Measurements from ENCODE around the gene DEFB121.
"Not testable (repeated sequence)": the region's sequence is repeated elsewhere in the genome, so short reads cannot be mapped to it uniquely, and the experiment has no call there.

Gene DEFB121

GRCh38 chr20:31374346-31374745, 31.7 kb downstream of the DEFB121 start:
- no peak for DNase-seq (ENCODE audit: low read depth, low spot score)
- no peak overlapping the region for H3K9ac ChIP-seq (ENCODE audit: insufficient read length)
- no peak overlapping the region for H3K27ac ChIP-seq
- no peaks in the 10 kb centered on the region for H3K9me3 ChIP-seq (ENCODE audit: low read depth, low read length)
- no peak overlapping the region for H3K4me3 ChIP-seq
- TF ChIP-seq FOXP2 (optimal IDR thresholded peaks at IDR 0.05; ENCODE audit: control extremely low read depth, extremely low read length, insufficient read depth) (no peak), EZH2 (IDR thresholded peaks at IDR 0.05) (no peak), POLR2AphosphoS5 (IDR thresholded peaks at IDR 0.05; ENCODE audit: borderline replicate concordance, low read depth, low read length) (no peak)
- no peaks in the 10 kb centered on the region for H3K36me3 ChIP-seq (ENCODE audit: insufficient read depth, low read length)

- no peaks in the 10 kb centered on the region for H3K36me3 ChIP-seq (ENCODE audit: insufficient read depth, low read length)
- H3K9me3 ChIP-seq (ENCODE audit: low read depth, low read length): 0 out of 2 replicates have a peak, but pooled peaks cover 3% of the 10 kb centered on the region
- H3K4me3 ChIP-seq: no peak within 1 kb of the TSS
- no peak within 1 kb of the TSS for H3K9ac ChIP-seq (ENCODE audit: insufficient read length)
- H3K27ac ChIP-seq: no peak within 1 kb of the TSS
- no peak for TF ChIP-seq EZH2 (IDR thresholded peaks at IDR 0.05)
- no peak for TF ChIP-seq POLR2AphosphoS5 (IDR thresholded peaks at IDR 0.05; ENCODE audit: borderline replicate concordance, low read depth, low read length)
- no peak for TF ChIP-seq FOXP2 (optimal IDR thresholded peaks at IDR 0.05; ENCODE audit: control extremely low read depth, extremely low read length, insufficient read depth)
- DNase-seq (ENCODE audit: low read depth, low spot score): no peak
These were observed 37.7 kb downstream of the DEFB121 start, which contains the start of gene DEFB118 for GRCh38 chr20:31368301-31368700. TSS of gene DEFB118 (plus strand) at chr20:31368601. CDS start at chr20:31368651, 50 bp downstream.

- H3K27ac ChIP-seq; H3K9me3 ChIP-seq (ENCODE audit: low read depth, low read length); H3K9ac ChIP-seq (ENCODE audit: insufficient read length); H3K36me3 ChIP-seq (ENCODE audit: insufficient read depth, low read length); H3K4me3 ChIP-seq; DNase-seq (ENCODE audit: low read depth, low spot score): not testable (repeated sequence)
These were observed 41.7 kb downstream of the DEFB121 start for GRCh38 chr20:31364272-31364671.

- TF ChIP-seq EZH2 (IDR thresholded peaks at IDR 0.05) (no peak), POLR2AphosphoS5 (IDR thresholded peaks at IDR 0.05; ENCODE audit: borderline replicate concordance, low read depth, low read length) (no peak), FOXP2 (optimal IDR thresholded peaks at IDR 0.05; ENCODE audit: control extremely low read depth, extremely low read length, insufficient read depth) (no peak)
- H3K27ac ChIP-seq: no peak overlapping the region
- H3K9ac ChIP-seq (ENCODE audit: insufficient read length): no peak overlapping the region
- DNase-seq (ENCODE audit: low read depth, low spot score): no peak
- H3K36me3 ChIP-seq (ENCODE audit: insufficient read depth, low read length): no peaks in the 10 kb centered on the region
- no peak overlapping the region for H3K4me3 ChIP-seq
- 0 out of 2 replicates have a peak, but pooled peaks cover 3% of the 10 kb centered on the region for H3K9me3 ChIP-seq (ENCODE audit: low read depth, low read length)
These were observed 42.7 kb downstream of the DEFB121 start for GRCh38 chr20:31363295-31363694.

- no peak overlapping the region for H3K27ac ChIP-seq
- H3K4me3 ChIP-seq: no peak overlapping the region
- DNase-seq (ENCODE audit: low read depth, low spot score): no peak
- TF ChIP-seq EZH2 (IDR thresholded peaks at IDR 0.05) (no peak), POLR2AphosphoS5 (IDR thresholded peaks at IDR 0.05; ENCODE audit: borderline replicate concordance, low read depth, low read length) (no peak), FOXP2 (optimal IDR thresholded peaks at IDR 0.05; ENCODE audit: control extremely low read depth, extremely low read length, insufficient read depth) (no peak)
- no peaks in the 10 kb centered on the region for H3K9me3 ChIP-seq (ENCODE audit: low read depth, low read length)
- no peak overlapping the region for H3K9ac ChIP-seq (ENCODE audit: insufficient read length)
- no peaks in the 10 kb centered on the region for H3K36me3 ChIP-seq (ENCODE audit: insufficient read depth, low read length)
These were observed 50.0 kb downstream of the DEFB121 start for GRCh38 chr20:31355981-31356380.

Data from SK-N-MC (cell line).